GM12878 (cell line): ENCODE results near the gene NUDT22.

Experiments used
- CTCF ChIP-seq, 3 experiments: IDR thresholded peaks in 2 of 3; conservative IDR thresholded peaks in 1 of 3; 2 replicates each; pipeline ENCODE4 v1.5.1; 2011; ENCODE audit warnings: low read depth in 3 of 3, low read length in 3 of 3, mild to moderate bottlenecking in 3 of 3, control low read depth in 2 of 3, moderate library complexity in 2 of 3, inconsistent platforms in 1 of 3, mixed read lengths in 1 of 3; ENCODE audit not compliant: control insufficient read depth in 2 of 3, insufficient read depth in 1 of 3; ENCODE audit errors: extremely low read depth in 1 of 3
- JUNB ChIP-seq: IDR thresholded peaks from 2 replicates; pipeline ENCODE4 v1.6.1; 2016; ENCODE audit warnings: antibody characterized with exemption, mild to moderate bottlenecking
- SREBF2 ChIP-seq: IDR thresholded peaks from 2 replicates; pipeline ENCODE4 v1.6.1; 2012; ENCODE audit warnings: mild to moderate bottlenecking, low read length

- TF ChIP-seq SREBF2 (no peak), JUNB (no peak), CTCF (IDR thresholded peaks at IDR 0.05 in 2 of 3, conservative IDR thresholded peaks at IDR 0.05 in 1 of 3; ENCODE audit: control insufficient read depth in 2 of 3, extremely low read depth in 1 of 3, insufficient read depth in 1 of 3, low read depth in 3 of 3, low read length in 3 of 3) (no peak)
Observed at GRCh38 chr11:64235437-64236161, 9.5 kb downstream of the NUDT22 start.
